KG1 (cell line): ENCODE data around the gene FOXF2.
A peak's percentile ranks its signal among the peaks of the same experiment; 100 is the strongest.

Experiments used
- DNase-seq: peaks from one replicate; lab custom pipeline; 2025; lab: John Stamatoyannopoulos, UW

Gene FOXF2

DNA sequence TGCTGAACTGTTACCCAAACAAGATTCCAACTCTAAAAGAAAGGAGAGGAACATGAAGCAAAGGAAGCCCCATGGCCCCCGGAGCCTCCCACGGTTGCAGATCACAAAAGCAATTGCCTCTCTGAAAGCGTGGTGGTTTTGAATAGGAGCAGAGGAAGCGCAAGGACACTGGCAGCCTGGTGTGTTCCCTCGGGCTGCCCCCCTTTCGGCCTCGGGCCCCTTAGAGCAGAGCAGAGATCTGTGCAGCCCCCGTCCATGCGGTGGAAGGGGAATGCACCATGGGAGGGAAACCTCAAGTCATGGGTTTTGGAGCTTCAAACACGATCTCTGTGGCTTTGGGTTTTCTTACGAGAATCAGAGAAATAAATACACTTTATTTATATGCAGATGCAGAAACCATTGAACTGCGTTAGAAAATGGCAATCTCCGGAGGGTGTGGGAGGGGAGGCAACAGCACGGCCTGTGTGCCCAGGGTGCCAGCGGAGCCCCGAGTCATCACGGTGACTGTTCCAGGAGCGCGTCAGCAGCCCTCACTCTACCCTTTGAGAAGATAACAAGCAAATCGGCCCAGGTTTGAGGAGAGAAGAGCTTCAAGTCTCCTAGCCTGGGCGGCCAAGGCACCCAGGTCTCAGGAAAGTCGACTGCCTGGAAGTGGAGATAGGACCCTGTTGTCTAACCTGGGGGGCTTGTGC lies 20.5 kb downstream of the FOXF2 start:
- no peak for DNase-seq

DNA sequence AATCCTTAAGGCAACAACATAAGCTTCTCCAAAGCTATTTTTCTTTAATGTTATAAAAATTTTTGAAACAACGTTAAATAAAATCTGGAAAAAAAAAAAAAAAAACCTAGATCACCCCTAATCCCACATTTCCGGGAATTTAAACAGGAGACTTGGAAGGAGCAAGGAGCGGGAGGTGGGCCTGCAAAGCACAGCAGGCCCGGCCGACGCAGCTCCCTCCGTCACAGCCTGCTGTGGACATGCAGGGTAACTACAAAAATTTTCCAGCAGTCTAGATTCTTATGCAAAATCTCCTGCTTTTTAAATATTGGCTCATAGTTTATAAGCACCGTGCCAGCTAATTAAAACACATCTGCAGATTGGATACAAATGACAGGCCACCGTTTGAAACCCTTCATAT lies 23.5 kb downstream of the FOXF2 start:
- no peak for DNase-seq

DNA sequence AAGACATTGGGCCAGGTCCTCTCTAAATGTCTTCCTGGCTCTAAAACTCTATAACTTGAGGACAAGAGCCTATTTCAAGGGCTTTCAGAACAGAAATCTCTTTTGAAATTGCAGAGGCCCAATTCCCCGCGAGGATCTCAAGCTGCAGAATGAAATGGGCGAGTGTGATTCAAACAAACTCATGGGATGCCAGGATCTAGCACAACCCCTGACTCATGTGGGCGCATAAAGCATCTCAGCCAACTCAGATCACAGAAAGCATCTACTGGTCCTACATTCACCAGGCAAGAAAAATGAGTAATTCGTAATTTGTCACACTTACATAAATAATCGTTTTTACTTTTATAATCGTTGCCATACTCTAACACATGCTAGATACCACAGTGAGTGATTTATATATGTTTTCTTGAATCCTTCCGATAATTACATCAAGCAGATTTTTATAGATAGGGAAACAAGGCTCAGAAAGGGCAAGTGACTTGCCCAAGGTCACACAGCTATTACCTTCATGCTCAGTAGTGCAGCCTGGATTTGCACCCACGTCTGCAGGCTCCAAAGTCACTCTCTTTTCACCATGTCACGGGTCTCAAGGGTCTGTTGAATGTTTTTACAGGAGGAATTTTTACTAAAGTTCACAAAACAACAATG lies 26.2 kb downstream of the FOXF2 start:
- DNase-seq = no peak

DNA sequence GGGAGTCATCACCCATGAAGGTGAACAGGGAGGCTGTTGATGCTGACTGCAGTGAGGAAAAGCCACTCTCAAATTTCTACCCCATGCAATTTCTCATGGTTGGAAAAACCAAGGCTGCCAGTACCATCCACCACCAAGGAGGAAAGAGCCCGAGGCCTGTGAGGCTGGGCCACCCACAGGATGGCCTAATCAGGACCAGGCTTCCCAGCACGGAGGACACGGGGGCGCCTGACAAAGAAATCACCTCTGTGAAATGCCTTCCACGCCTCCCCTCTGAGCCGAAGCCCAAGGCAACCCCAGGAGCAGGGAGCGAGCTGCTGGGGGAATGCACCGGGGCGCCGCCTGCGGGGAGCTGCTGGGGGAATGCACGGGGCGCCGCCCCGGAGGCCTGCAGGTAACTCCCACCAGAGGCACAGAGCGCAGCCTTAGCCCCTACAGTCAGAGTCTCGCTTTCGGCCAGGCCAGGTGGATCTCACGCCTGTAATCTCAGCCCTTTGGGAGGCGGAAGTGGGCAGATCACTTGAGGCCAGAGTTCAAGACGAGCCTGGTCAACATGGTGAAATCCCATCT lies 26.9 kb downstream of the FOXF2 start:
- no peak for DNase-seq

DNA sequence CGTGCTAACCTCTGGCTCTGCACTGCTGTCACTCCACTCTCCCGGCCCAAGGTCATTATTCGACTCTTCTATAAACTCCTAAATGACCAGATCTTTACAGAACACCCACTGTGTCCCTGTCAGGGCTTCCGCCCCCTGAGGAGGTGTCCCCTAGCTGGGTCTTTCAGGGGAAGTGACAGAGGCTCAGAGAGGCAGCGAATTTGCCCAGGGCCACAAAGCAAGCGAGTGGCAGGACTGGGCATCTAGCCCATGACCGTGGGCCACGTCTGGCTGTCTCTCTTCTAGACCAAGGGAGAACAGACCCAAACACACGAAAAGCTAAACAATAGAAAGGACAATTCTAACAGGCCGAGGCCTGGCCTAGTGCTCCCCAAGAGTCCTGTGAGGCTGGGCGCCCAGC lies 27.4 kb downstream of the FOXF2 start:
- no peak for DNase-seq

DNA sequence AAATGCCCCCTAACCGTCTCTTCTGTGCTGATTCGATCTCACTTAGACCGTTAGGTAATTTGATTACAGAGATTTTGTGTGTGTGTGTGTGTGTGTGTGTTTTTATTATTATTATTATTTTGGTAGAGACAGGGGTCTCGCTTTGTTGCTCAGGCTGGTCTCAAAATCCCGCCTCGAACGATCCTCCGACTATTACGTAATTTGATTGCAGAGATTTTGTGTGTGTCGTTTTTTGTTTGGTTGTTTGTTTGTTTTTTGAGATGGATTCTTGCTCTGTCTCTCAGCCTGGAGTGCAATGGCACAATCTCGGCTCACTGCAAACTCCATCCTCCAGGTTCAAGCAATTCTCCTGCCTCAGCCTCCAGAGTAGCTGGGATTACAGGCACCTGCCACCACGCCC lies 28.3 kb downstream of the FOXF2 start:
- no peak for DNase-seq

DNA sequence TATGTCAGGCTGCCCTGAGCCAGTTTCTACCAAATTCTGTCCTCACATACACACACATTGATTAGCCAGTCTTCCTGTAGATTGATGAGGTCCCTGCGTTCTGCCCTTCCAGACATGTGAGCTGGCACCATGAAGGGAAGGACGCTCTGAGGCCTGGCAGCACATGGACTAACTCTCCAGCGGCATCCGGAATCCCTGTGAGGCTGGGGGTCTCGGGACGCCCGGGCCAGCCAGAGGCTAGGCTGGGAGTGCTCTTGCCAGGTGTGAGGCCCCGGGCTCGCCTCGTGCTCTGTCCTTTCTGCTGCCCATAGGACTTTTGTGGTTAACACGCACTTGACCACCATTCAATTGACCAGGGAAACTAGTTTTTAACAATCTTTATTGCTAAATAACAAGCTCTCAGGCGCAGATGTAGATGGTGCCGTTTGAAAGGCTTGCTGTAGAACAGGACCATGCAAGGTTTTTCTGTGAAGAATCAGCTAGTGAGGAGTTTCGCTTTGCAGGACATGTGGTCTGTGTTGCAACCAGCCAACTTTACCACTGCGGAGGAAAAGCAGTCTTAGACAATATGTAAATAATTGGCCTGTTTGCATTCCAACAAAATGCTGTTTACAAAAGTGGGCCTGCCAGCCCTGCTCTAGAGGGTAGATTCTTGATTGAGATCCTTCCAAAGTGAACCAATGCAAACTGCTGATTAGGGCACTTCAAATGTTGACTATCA lies 29.3 kb downstream of the FOXF2 start:
- no peak for DNase-seq

DNA sequence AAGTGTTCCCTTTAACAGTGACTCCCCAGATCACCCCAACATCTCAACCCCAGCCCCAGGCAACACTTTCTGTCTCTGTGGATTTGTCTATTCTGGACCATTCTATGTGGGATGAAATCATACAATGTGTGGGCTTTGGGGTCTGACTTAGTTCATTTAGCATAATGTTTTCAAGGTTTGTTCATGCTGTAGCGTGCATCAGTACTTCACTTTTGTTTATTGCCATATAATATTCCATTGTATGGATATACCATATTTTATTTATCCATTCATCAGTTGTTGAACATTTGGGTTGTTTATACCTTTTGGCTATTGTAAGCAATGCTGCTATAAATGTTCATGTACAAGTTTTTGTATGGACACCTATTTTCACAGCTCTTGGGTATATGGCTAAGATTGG lies 31.0 kb downstream of the FOXF2 start:
- no peak for DNase-seq

DNA sequence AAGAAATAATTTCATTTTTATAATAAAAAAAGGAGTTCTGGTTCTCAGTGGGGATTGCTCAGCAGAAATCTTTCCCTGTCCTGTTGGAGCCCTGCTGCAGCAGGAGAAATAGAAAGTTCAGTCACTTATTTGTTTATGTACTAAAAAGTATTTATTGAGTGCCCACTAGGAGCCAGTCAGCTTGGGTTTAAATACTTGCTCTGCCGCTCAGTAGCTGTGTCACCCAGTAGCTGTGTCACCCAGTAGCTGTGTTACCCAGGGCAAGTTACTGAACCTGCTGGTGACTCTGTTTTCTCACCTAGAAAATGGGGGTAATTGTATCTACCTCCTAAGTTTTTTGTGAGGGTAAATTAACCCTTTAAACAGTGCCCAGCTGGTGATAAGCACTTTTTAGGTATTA lies 32.9 kb downstream of the FOXF2 start:
- no peak for DNase-seq

DNA sequence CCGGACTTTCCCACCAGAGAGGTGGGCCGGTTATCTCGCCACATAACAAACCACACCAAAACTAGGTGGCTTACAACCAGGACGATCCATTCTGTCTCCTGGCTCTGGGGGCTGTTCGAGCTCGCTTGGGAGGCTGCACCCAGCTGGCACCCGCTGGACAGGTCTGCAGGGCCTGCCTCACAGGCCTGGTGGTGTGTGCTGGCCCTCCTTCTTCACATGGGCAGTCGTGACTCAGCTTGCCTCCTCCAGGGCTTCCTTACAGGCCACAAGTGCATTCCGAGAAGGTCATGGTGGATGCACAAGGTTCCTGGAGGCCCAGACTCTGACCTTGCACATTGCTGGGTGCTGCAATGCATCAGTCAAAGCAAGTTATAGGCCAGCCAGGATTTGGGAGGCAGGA lies 34.2 kb downstream of the FOXF2 start:
- DNase-seq = no peak

DNA sequence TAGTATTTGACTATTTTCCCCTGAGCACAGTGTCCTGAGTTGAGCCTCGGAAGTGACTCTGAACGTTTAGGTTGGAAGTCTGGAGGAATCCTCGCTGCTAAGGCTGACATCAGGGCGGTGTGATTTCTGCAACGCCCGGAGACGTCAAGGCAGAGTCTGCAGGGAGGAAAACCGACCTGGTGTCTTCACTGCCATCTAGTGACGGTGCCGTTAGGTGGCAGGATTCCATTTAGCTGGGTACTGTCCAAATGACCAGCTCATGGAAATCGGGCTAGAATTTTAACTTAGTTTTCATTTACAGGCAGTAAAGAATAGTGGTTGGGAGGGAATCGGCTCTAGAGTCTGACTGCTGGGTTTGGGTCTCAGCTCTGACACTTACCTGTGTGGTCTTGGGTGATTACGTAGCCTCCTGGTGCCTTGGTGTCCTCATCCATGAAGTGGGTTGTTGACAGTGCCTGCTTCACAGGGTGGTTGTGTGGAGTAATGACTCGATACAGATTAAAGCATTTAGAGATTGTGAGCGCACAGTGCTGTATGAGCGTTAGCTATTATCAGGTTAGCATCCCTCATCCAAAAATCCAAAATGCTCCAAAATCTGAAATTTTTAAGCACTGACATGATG lies 35.0 kb downstream of the FOXF2 start:
- DNase-seq = no peak

DNA sequence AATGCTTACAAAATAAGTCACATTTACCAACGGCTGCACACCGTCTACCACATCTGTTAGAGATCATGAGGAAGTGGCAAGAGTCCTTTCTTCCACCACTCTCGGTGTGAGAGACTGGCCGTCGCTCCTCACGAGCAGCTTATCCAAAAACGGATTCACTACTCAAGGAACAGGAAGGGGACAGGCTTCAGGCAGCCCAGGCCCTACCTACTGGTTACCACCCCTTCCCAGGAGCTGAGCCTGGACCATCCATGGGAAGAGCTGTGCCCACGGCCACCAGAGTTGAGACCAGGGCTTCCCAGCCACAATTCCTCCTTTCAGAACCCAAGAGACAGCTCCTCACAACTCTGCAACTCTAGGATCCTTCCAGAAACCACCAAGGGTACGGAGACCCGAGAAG lies 37.0 kb downstream of the FOXF2 start:
- no peak for DNase-seq

DNA sequence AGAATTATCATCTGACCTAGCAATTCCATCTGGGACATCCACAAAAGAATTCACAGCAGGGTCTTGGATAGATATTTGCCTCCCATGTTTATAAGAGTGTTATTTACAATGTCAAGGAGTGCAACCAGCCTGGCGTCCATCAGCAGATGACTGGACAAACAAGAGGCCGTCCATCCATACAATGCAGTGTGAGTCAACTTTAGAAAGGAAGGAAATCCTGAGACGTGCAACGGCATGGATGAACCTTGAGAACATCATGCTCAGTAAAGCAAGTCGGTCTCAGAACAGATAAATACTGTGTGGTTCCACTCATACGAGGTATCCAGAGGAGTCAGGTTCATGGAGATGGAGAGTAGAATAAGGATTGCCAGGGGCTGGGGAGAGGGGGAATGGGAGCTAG lies 46.4 kb downstream of the FOXF2 start:
- no peak for DNase-seq

DNA sequence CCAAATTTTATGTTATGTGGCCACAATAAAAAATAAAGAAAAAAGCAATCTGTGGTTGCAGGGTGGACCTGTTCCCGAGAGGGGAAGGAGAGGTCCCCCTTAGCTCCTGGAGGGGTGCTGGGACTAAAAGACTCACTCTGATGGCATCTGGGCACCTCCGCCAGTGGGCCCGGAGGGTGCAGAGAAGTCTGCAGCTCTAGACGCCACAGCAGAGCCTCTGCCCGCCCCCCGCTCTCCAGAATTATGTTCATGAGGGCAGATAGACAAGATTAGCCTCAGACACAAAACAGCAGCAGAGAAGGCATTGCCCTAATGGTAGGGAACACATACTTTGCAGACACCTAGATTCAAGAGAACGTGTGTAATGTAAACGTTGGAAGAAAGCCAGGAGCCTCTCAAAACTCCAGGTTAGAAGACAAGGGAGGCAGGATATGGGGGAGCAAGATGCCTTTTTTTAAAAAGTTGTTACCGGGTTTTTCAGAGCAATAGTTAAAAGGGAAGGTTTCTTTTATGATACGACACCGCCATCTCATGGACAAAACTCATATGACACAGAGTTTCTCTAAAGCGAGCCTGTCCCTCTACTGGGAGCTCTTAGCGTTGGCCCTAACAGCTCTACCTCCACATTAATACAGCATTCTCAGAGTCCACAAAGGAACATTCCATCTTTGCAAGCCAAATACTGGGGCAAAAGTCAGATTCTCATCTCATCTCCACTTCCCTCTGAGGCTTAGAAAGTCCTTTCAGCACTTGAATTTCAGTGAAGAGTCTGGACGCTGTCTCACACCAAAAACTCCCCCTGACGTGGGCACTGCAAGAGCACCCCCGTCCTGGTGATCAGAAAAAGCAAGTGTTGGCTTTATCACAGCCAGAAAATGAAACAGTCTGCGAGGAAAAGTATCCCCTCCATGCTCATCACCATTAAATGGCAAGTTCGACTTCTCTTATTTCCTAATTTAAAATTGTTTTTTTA lies 47.2 kb downstream of the FOXF2 start:
- DNase-seq = peak; percentile 55

DNA sequence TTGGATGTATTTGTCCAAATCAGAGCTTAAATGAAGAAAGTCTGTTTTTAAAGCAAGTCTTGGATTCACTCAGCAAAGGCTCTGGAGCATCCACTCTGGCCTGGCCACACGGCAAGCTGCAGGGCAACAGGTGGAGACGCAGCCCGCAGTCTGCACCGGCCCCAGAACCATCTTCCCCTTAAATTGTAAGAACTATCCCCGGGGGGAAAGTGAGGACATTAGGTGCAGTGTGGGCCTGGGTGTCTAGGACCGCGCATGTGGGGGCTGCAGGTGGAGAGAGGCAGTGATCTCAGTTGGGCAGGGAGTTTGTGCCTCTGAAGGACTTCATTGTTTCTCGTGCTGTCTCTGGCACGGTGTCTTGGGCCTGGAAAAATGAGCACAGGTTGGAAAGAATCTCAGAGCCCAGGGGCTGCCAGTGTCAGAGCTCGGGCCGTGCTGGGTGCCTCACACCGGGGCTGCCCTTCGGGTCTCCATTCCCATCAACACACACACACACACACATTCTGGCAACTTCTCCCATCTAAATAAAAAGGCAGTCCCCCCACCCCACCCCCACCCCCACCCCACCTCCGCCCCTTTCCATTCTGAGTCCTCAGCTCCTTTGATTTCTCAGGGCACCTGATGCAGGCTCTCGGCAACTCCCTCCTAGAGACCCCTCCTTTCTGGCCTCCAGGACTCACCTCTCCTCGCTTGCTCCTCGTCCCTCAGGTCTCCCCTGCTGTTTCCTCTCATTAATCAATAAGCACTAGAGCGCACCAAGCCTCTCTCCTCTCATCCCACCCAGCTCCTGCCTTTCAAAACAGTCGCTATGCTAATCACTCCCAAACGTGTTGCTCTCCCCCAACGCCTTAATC lies 48.4 kb downstream of the FOXF2 start:
- no peak for DNase-seq

DNA sequence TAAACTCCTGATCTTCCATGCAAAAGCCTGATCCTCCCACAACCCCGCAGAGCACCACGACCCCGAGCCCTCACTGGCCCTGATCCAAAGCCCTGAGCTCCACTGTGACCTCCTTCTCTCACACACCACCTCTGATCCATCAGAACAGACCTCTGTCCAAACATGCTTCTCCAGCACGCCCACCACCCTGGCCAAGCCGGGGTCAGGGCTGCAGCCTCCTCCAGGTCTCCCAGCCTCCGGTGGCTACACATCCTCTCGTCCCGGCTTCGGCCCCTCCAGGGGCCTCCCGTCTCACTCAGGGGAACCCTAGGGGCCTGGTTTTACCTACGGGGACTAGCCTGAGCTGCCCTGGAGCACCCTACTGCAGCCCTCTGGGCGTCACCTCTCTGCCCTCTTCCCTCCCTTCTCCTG lies 49.1 kb downstream of the FOXF2 start:
- DNase-seq = no peak

DNA sequence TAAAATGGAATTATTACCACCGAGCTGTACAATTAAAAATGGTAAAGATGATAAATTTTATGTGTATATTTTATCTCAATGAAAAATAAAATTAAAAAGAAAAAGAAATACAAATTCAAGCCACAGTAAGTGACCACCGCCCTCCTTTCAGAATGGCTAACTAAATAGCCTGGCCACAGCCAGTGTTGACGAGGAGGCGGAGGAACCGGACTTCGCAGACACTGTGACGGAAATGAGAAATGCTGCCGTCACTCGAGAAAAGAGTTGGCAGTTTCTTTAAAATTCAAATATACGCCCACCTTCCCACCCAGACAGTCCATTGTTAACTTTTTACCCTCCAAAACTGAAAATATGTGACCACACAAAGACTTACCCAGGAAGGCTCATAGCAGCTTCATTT lies 50.0 kb downstream of the FOXF2 start:
- no peak for DNase-seq

DNA sequence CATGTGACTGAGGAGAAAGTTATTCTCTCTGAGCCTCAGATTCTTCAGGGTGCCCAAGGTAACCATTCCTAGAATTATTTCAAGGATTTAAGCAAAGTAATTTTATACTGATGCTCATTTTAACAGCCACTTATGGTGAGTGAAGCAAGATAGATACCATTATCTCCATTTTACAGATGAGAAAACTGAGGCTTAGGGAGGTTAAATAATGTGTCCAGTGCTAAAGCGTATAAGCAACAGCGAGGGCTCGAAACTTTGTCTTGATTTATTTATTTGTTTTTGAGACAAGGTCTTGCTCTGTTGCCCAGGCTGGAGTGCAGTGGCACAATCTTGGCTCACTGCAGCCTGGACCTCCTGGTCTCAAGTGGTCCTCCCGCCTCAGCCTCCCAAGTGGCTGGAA lies 53.6 kb downstream of the FOXF2 start:
- DNase-seq = no peak
